Hepatocyte (in vitro differentiated cells): Measurements from ENCODE around the gene OR6B3.

Source experiments
- CTCF ChIP-seq: fragments of 200-600 bp; sonication (generic); IDR thresholded peaks from 2 replicates; pipeline ENCODE4 v1.5.1; 2016; ENCODE audit warnings: antibody characterized with exemption, mild to moderate bottlenecking; ENCODE audit not compliant: poor library complexity
- EZH2 ChIP-seq: fragments of 200-600 bp; sonication (generic); IDR thresholded peaks from 2 replicates; pipeline ENCODE4 v1.6.1; 2016; ENCODE audit warnings: antibody characterized with exemption, mild to moderate bottlenecking, borderline replicate concordance
- EZH2phosphoT487 ChIP-seq: fragments of 200-600 bp; sonication (generic); IDR thresholded peaks from one replicate; pipeline ENCODE4 v1.6.1; 2018; ENCODE audit warnings: antibody characterized with exemption, mild to moderate bottlenecking, low read depth, moderate library complexity; ENCODE audit not compliant: unreplicated experiment, severe bottlenecking

GRCh38 chr2:240066489-240066888, 13.2 kb upstream of the OR6B3 start:
- TF ChIP-seq CTCF (no peak), EZH2 (no peak), EZH2phosphoT487 (no peak)
